OCI-LY7 (cell line): ENCODE results near the gene SUFU. TPM values are rescaled to one million over a fixed set of nuclear protein-coding genes. Genes with fewer than 3 reads are reported as not detected.

Experiments
- BruUV-seq: library from RNA; stranded (reverse); fragments of 400-500 nt; replicated peaks from 2 replicates; lab custom pipeline; 2021; lab: Mats Ljungman, UMichigan
- CTCF ChIA-PET: fragments of 300-600 bp; sonication (Branson Sonifier 250); formaldehyde crosslinking; loops from one replicate; lab custom pipeline; 2022; ENCODE audit warnings: antibody characterized with exemption; ENCODE audit not compliant: unreplicated experiment; lab: Charles Lee
- POLR2A ChIA-PET: fragments of 300-600 bp; sonication (Branson Sonifier 250); formaldehyde crosslinking; loops from one replicate; lab custom pipeline; 2022; ENCODE audit warnings: antibody characterized with exemption; lab: Charles Lee
- DNase-seq: peaks from one replicate; pipeline ENCODE4 v3.0.0-alpha.2; 2015; ENCODE audit warnings: low spot score
- H2AFZ ChIP-seq: fragments of 200-600 bp; sonication (generic), shearing (Covaris generic); 2 replicates; pipeline ENCODE4 v1.6.1; 2014; ENCODE audit warnings: mild to moderate bottlenecking, antibody characterized with exemption, low read length, moderate library complexity
- H3K27ac ChIP-seq: fragments of 200-600 bp; sonication (generic); 2 replicates; pipeline ENCODE4 v1.5.1; 2014; ENCODE audit warnings: mixed run types, low read depth, mild to moderate bottlenecking, moderate library complexity, low read length, inconsistent platforms; ENCODE audit not compliant: poor library complexity, severe bottlenecking
- H3K36me3 ChIP-seq: fragments of 200-600 bp; sonication (generic); 2 replicates; pipeline ENCODE4 v1.6.1; 2014; ENCODE audit warnings: mild to moderate bottlenecking, antibody characterized with exemption, low read length, moderate library complexity, mixed read lengths; ENCODE audit not compliant: insufficient read depth
- H3K4me1 ChIP-seq: fragments of 200-600 bp; sonication (generic); 2 replicates; pipeline ENCODE4 v1.5.1; 2014; ENCODE audit warnings: mild to moderate bottlenecking, low read length; ENCODE audit not compliant: insufficient read depth, poor library complexity, severe bottlenecking
- H3K4me2 ChIP-seq: fragments of 200-600 bp; sonication (generic); 2 replicates; pipeline ENCODE4 v1.6.1; 2014; ENCODE audit warnings: mild to moderate bottlenecking, low read length
- H3K4me3 ChIP-seq: fragments of 200-600 bp; sonication (generic); 2 replicates; pipeline ENCODE4 v1.5.1; 2014; ENCODE audit warnings: mild to moderate bottlenecking, low read depth, low read length; ENCODE audit not compliant: poor library complexity, severe bottlenecking
- H3K79me2 ChIP-seq: fragments of 200-600 bp; sonication (generic); 2 replicates; pipeline ENCODE4 v1.6.1; 2016; ENCODE audit warnings: low read depth, mild to moderate bottlenecking, low read length, moderate library complexity, mixed read lengths; ENCODE audit not compliant: insufficient read depth
- H3K9me2 ChIP-seq: fragments of 200-600 bp; sonication (generic); 2 replicates; pipeline ENCODE4 v1.6.1; 2016; ENCODE audit warnings: mild to moderate bottlenecking, low read length, mixed read lengths; ENCODE audit not compliant: insufficient read depth
- H3K9me3 ChIP-seq: fragments of 200-600 bp; sonication (generic); 2 replicates; pipeline ENCODE4 v1.6.1; 2014; ENCODE audit warnings: mild to moderate bottlenecking, mixed run types, low read length, mixed read lengths
- H4K20me1 ChIP-seq: fragments of 200-600 bp; sonication (generic); 2 replicates; pipeline ENCODE4 v1.6.1; 2014; ENCODE audit warnings: mild to moderate bottlenecking, antibody characterized with exemption, low read length, moderate library complexity, mixed read lengths; ENCODE audit not compliant: insufficient read depth
- EZH2phosphoT487 ChIP-seq: fragments of 200-600 bp; sonication (generic); IDR thresholded peaks from 2 replicates; pipeline ENCODE4 v1.6.1; 2018; ENCODE audit warnings: low read depth, borderline replicate concordance, mild to moderate bottlenecking, mixed run types, antibody characterized with exemption, low read length, moderate library complexity, mixed read lengths
- intact Hi-C: fragments of 100-400 bp; cut with micrococcal nuclease; formaldehyde crosslinking; loops from one replicate; pipeline ENCODE4 v1.10.0; 2022; ENCODE audit not compliant: unreplicated experiment
- total RNA-seq, 2 experiments: library from RNA; depleted of rRNA in 1 of 2; stranded (reverse); fragments of >200 nt in 1 of 2; shearing (Covaris generic) in 1 of 2; gene quantifications; 2 replicates each; pipeline ENCODE4 v1.2.3, GENCODE V29; 2014 to 2022
- TF ChIP-seq, protein P1 (sequence below): fragments of 200-600 bp; sonication (generic); conservative IDR thresholded peaks from 2 replicates; pipeline ENCODE4 v1.5.1; 2014; ENCODE audit warnings: mild to moderate bottlenecking, antibody characterized with exemption, low read length, moderate library complexity, mixed read lengths

The SUFU gene
- total RNA-seq, 2 experiments from 2014 or later: 4.9 to 10.0 TPM

DNA sequence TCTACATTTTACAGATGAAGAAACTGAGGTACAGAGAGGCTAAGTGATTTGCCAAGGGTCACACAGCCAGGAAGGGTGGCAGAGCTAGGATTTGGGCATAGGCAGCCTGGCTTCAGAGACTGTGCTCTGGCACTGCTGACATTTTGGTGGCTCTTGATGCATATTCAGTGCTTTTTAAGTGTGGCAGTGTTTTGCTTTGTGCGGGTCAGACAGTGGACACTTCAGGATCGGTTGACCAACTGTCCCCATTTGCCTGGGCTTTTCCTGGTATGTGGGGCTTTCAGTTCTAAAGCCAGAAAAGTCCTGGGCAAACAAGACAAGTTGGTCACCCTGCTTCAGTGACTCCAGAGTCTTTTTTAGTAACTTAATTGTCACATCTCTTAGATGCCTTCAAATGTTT lies 35.0 kb downstream of the SUFU start:
- H3K4me2 ChIP-seq: no peak overlapping the region
- CTCF ChIA-PET: no interaction called here
- no peak overlapping the region for H3K27ac ChIP-seq
- TF ChIP-seq EZH2phosphoT487: no peak
- TF ChIP-seq, protein P1, sequence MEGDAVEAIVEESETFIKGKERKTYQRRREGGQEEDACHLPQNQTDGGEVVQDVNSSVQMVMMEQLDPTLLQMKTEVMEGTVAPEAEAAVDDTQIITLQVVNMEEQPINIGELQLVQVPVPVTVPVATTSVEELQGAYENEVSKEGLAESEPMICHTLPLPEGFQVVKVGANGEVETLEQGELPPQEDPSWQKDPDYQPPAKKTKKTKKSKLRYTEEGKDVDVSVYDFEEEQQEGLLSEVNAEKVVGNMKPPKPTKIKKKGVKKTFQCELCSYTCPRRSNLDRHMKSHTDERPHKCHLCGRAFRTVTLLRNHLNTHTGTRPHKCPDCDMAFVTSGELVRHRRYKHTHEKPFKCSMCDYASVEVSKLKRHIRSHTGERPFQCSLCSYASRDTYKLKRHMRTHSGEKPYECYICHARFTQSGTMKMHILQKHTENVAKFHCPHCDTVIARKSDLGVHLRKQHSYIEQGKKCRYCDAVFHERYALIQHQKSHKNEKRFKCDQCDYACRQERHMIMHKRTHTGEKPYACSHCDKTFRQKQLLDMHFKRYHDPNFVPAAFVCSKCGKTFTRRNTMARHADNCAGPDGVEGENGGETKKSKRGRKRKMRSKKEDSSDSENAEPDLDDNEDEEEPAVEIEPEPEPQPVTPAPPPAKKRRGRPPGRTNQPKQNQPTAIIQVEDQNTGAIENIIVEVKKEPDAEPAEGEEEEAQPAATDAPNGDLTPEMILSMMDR: no peak
- BruUV-seq: no TSS peak
- no peak for DNase-seq
- intact Hi-C loops: no loop called here
- H2AFZ ChIP-seq: no peak overlapping the region
- POLR2A ChIA-PET: no interaction called here
- no peaks in the 10 kb centered on the region for H3K79me2 ChIP-seq
- no peaks in the 10 kb centered on the region for H4K20me1 ChIP-seq
- H3K9me3 ChIP-seq: no peaks in the 10 kb centered on the region
- no peak overlapping the region for H3K4me3 ChIP-seq
- no peaks in the 10 kb centered on the region for H3K9me2 ChIP-seq
- no peaks in the 10 kb centered on the region for H3K36me3 ChIP-seq
- peaks cover 11% of the 10 kb centered on the region for H3K4me1 ChIP-seq

DNA sequence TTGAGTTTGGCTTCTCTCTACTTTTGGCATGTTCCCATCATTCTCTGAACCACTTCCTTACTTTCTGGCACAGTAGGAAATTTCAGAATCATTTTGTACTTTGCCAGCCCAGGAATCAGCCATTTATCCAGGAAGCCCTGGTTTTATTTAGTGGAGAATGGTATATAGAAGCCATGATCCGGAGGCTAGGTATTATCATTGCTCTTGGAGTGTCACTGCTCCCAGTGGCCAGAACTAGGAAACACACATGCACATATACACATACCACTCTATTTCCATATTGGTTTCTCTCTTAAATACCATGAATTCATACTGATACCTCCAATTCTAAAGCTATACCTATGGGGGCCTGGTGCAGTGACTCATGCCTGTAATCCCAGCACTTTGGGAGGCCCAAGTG lies 36.3 kb downstream of the SUFU start:
- no peaks in the 10 kb centered on the region for H3K9me3 ChIP-seq
- no peak overlapping the region for H3K27ac ChIP-seq
- no peaks in the 10 kb centered on the region for H3K9me2 ChIP-seq
- no peak for TF ChIP-seq EZH2phosphoT487
- TF ChIP-seq, protein P1: peak; percentile 74
- no peak overlapping the region for H3K4me2 ChIP-seq
- DNase-seq: peak; percentile 26
- no peaks in the 10 kb centered on the region for H4K20me1 ChIP-seq
- no peak overlapping the region for H3K4me3 ChIP-seq
- POLR2A ChIA-PET: no interaction called here
- intact Hi-C loops: no loop called here
- no peak overlapping the region for H2AFZ ChIP-seq
- no peaks in the 10 kb centered on the region for H3K36me3 ChIP-seq
- no TSS peak for BruUV-seq
- peaks cover 11% of the 10 kb centered on the region for H3K4me1 ChIP-seq
- H3K79me2 ChIP-seq: no peaks in the 10 kb centered on the region
- CTCF ChIA-PET: no interaction called here

DNA sequence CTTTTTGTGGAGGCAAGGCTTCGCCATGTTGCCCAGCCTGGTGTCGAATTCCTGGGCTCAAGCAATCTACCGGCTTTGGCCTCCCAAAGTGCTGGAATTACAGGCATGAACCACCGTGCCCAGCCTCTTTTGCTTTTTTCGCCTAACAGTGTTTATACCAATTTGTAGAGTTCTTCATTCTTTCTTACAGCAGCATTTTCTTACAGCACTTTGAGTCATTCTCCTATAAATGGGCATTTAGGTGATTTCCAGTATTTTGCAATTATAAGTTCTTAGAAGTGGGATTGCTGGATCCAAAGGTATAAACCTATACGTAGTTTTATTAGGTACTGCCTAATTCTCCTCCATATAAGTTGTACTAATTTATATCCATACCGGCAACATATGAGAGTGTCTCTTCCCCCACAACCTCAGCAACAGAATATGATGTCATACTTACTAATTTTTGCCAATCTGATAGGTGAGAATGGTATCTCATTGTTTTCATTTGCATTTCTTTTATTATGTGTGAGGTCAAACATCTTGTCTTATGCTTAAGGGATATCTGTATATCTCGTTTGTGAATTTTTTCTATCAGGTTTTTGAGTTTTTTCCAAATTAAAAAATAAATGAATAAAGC lies 39.1 kb downstream of the SUFU start:
- H3K79me2 ChIP-seq: no peaks in the 10 kb centered on the region
- intact Hi-C loops: no loop called here
- TF ChIP-seq, protein P1: no peak
- no peak for TF ChIP-seq EZH2phosphoT487
- H4K20me1 ChIP-seq: no peaks in the 10 kb centered on the region
- no peaks in the 10 kb centered on the region for H3K9me2 ChIP-seq
- H3K4me2 ChIP-seq: no peak overlapping the region
- H3K36me3 ChIP-seq: no peaks in the 10 kb centered on the region
- no peak for DNase-seq
- no TSS peak for BruUV-seq
- no peak overlapping the region for H3K4me3 ChIP-seq
- H3K9me3 ChIP-seq: no peaks in the 10 kb centered on the region
- H2AFZ ChIP-seq: no peak overlapping the region
- POLR2A ChIA-PET: interaction anchor here (0.6 kb wide), 1 partner anchor 36 kb away, joined by 3 read pairs; no protein-coding TSS in a partner anchor
- peaks cover 2% of the 10 kb centered on the region for H3K4me1 ChIP-seq
- CTCF ChIA-PET: no interaction called here
- no peak overlapping the region for H3K27ac ChIP-seq
